SKM-1 (cell line): ENCODE results near the gene TAF11L14.

Experiments used
- DNase-seq: peaks from one replicate; lab custom pipeline; 2025; ENCODE audit not compliant: unreplicated experiment; lab: John Stamatoyannopoulos, UW

The TAF11L14 gene

DNA sequence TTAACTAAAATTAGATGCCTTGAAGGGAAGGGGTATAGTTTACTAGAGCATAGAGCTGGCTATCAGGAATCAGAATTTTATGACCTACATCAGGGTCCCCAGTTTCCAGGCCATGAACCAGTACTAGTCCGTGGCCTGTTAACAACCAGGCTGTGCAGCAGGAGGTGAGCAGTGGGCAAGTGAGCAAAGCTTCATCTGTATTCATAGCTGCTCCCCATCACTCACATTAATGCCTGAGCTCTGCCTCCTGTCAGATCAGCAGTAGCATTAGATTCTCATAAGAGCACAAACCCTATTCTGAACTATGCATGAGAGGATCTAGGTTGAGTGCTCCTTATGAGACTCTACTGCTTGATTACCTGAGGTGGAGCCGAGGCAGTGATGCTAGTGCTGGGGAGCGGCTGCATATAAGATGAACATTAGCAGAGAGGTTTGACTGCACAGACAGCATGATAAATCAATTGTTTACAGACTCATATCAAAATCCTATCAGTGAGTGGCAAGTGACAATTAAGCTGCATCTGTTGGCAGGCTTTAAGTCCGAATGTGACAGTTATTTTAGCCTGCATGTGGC is 44.6 kb downstream of the TAF11L14 start:
- DNase-seq: no peak

DNA sequence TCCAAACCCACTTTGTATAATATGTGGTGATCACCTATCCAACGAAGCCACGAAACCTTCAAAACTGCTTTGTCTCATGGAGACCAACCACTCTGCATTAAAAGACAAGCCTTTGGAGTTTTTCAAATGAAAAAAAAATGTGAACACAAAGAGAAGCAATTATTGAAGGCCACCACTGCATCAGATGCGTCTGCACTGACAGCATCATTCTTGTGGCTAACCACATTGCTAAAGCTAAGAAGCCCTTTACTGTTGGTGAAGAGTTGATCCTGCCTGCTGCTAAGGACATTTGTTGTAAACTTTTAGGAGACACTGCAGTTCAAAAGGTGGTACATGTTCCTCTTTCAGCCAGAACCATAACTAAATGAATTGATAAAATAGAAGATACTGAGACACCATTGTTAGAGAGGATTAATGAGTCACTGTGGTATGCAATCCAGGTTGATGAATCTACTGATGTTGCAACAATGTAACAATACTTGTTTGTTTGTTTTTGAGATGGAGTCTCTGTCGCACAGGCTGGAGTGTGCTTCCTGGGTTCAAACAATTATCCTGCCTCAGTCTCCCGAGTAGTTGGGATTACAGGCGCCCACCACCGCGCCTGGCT is 45.4 kb downstream of the TAF11L14 start:
- DNase-seq: no peak

DNA sequence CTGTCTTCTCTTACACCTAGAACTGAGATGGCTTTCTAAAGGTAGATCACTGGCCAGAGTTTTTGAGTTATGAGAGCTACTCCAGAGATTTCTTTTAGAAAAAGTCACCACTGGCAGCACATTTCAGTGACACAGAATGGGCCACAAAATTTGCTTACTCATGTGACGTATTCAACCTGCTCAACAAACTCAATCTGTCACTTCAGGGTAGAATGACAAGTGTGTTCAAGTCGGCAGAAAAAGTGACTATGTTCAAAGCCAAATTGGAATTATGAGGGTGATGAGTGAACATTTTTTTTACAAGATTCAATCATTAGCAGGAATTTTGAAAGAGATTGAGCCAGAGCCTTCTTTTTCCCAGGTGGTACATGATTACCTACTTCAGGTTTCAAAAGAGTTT is 46.5 kb downstream of the TAF11L14 start:
- DNase-seq: no peak
